PC-3 (cell line): ENCODE results near the gene TRIM44. TPM values are rescaled to one million over a fixed set of nuclear protein-coding genes. Genes with fewer than 3 reads are reported as not detected.

Source experiments
- ATAC-seq: fragments of 200-7000 bp; cut with Tn5 transposase; 2 replicates; pipeline ENCODE4 v1.9.1; 2020; ENCODE audit warnings: mild to moderate bottlenecking, moderate library complexity
- BruUV-seq: library from RNA; stranded (reverse); fragments of 400-500 nt; replicated peaks from 2 replicates; lab custom pipeline; 2021; lab: Mats Ljungman, UMichigan
- CTCF ChIA-PET: fragments of 300-600 bp; sonication (Branson Sonifier 250); formaldehyde crosslinking; loops from one replicate; lab custom pipeline; 2022; ENCODE audit warnings: antibody characterized with exemption; lab: Charles Lee
- POLR2A ChIA-PET: fragments of 300-600 bp; sonication (Branson Sonifier 250); formaldehyde crosslinking; loops from one replicate; lab custom pipeline; 2022; ENCODE audit warnings: antibody characterized with exemption; ENCODE audit not compliant: unreplicated experiment; lab: Charles Lee
- DNase-seq: peaks from one replicate; pipeline ENCODE4 v3.0.0-alpha.2; 2015
- H2AFZ ChIP-seq: fragments of 300-600 bp; sonication (generic); 2 replicates; pipeline ENCODE4 v1.6.0; 2016; ENCODE audit warnings: antibody characterized with exemption, low read length
- H3F3A ChIP-seq: fragments of 300-600 bp; sonication (generic); one replicate; pipeline ENCODE4 v1.6.0; 2017; ENCODE audit warnings: antibody characterized with exemption, low read length, control low read depth, mild to moderate bottlenecking; ENCODE audit not compliant: unreplicated experiment
- H3K27ac ChIP-seq: fragments of 300-600 bp; sonication (generic); 2 replicates; pipeline ENCODE4 v1.5.1; 2016; ENCODE audit warnings: mild to moderate bottlenecking, low read length
- H3K27me3 ChIP-seq: fragments of 300-600 bp; sonication (generic); 2 replicates; pipeline ENCODE4 v1.6.1; 2016; ENCODE audit warnings: low read length, mixed read lengths
- H3K36me3 ChIP-seq: fragments of 300-600 bp; sonication (generic); 2 replicates; pipeline ENCODE4 v1.6.1; 2016; ENCODE audit warnings: low read depth, mixed run types, low read length, mixed read lengths
- H3K4me1 ChIP-seq: fragments of 300-600 bp; sonication (generic); 2 replicates; pipeline ENCODE4 v1.5.1; 2016; ENCODE audit warnings: low read length; ENCODE audit not compliant: insufficient read depth
- H3K4me2 ChIP-seq: fragments of 300-600 bp; sonication (generic); 2 replicates; pipeline ENCODE4 v1.6.0; 2016; ENCODE audit warnings: low read length
- H3K4me3 ChIP-seq: fragments of 300-600 bp; sonication (generic); 2 replicates; pipeline ENCODE4 v1.5.1; 2016; ENCODE audit warnings: mild to moderate bottlenecking, low read length, mixed read lengths
- H3K79me2 ChIP-seq: fragments of 300-600 bp; sonication (generic); 2 replicates; pipeline ENCODE4 v1.6.1; 2017; ENCODE audit warnings: low read length, mixed read lengths
- H3K9ac ChIP-seq: fragments of 300-600 bp; sonication (generic); 2 replicates; pipeline ENCODE4 v1.6.0; 2016; ENCODE audit warnings: mild to moderate bottlenecking, low read length
- H3K9me2 ChIP-seq: fragments of 300-600 bp; sonication (generic); replicated peaks from 2 replicates; pipeline ENCODE4 v1.6.1; 2016; ENCODE audit warnings: mixed run types, low read length, mixed read lengths
- H3K9me3 ChIP-seq: fragments of 300-600 bp; sonication (generic); 2 replicates; pipeline ENCODE4 v1.6.1; 2016; ENCODE audit warnings: low read length, mixed read lengths
- H4K20me1 ChIP-seq: fragments of 300-600 bp; sonication (generic); 2 replicates; pipeline ENCODE4 v1.6.1; 2016; ENCODE audit warnings: low read length, mixed read lengths
- CTCF ChIP-seq: fragments of 300-600 bp; sonication (generic); conservative IDR thresholded peaks from 2 replicates; pipeline ENCODE4 v1.5.1; 2017; ENCODE audit warnings: antibody characterized with exemption, low read depth, mild to moderate bottlenecking, low read length
- EZH2 ChIP-seq: fragments of 300-600 bp; sonication (generic); IDR thresholded peaks from one replicate; pipeline ENCODE4 v1.6.1; 2017; ENCODE audit warnings: antibody characterized with exemption, mild to moderate bottlenecking, low read length; ENCODE audit not compliant: unreplicated experiment
- EZH2phosphoT487 ChIP-seq: fragments of 300-600 bp; sonication (generic); IDR thresholded peaks from 2 replicates; pipeline ENCODE4 v1.6.1; 2018; ENCODE audit warnings: mild to moderate bottlenecking, antibody characterized with exemption, low read length, borderline replicate concordance
- intact Hi-C: fragments of 100-400 bp; cut with micrococcal nuclease; formaldehyde crosslinking; loops from 2 replicates; pipeline ENCODE4 v1.9.0; 2023
- total RNA-seq: library from RNA; depleted of rRNA; stranded (reverse); fragments of >200 nt; gene quantifications from 2 replicates; pipeline ENCODE4 v1.2.3, GENCODE V29; 2014

The TRIM44 gene
- total RNA-seq, 1 experiment from 2014 or later, result 14.0 TPM

GRCh38 chr11:35641964-35642363, 20.6 kb upstream of the TRIM44 start:
- BruUV-seq, result no TSS peak

DNA sequence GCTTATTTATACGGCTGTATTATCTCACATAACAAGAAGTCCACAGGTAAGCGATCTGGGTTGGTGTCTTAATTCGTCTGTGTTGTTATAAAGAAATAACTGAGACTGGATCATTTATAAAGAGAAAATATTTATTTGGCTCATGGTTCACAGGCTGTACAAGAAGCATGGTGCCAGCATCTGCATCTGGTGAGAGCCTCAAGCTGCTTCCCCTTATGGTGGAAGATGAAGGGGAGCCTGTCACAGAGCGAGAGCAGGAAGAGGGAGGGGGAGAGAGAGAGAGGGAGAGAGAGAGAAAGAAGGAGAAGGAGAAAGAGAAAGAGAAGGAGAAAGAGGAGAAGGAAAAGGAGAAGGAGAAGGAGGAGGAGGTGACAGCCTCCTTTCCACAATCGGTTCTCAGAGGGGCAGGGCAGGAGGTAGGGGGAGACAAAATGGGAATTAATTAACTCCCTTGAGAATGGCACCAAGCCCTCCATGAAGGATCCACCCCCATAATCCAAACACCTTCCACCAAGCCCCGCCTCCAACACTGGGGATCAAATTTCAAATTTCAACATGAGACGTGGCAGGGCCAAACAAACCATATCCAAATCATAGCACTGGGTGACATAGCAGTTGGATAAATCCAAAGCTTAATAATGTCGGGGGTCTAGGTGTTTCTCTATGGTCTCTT, 15.0 kb upstream of the TRIM44 start:
- Histone ChIP-seq H3K9me2 (no peaks in the 10 kb centered on the region), H3K4me3 (no peak overlapping the region), H3F3A (no peaks in the 10 kb centered on the region), H3K9me3 (no peaks in the 10 kb centered on the region), H3K27me3 (no peaks in the 10 kb centered on the region), H2AFZ (no peak overlapping the region), H4K20me1 (no peaks in the 10 kb centered on the region), H3K9ac (no peak overlapping the region), H3K36me3 (no peaks in the 10 kb centered on the region), H3K79me2 (no peaks in the 10 kb centered on the region), H3K27ac (no peak overlapping the region), H3K4me1 (no peaks in the 10 kb centered on the region), H3K4me2 (no peak overlapping the region)
- DNase-seq (no peak), ATAC-seq (no peak)
- BruUV-seq, result no TSS peak
- CTCF ChIA-PET, result no interaction called here
- TF ChIP-seq EZH2phosphoT487 (no peak), EZH2 (no peak), CTCF (no peak)
- intact Hi-C loops, result no loop called here
- POLR2A ChIA-PET, result no interaction called here

More at GRCh38 chr11:35641964-35642363, 20.6 kb upstream of the TRIM44 start:
- ChIA-PET POLR2A (no interaction called here), CTCF (no interaction called here)
- Histone ChIP-seq H3K4me3 (no peak overlapping the region), H3K9me3 (no peaks in the 10 kb centered on the region), H3K4me1 (peaks cover 9% of the 10 kb centered on the region; the same call in 1 of the 2 replicates), H3K9ac (no peak overlapping the region), H3K79me2 (no peaks in the 10 kb centered on the region), H3K4me2 (no peak overlapping the region), H3F3A (no peaks in the 10 kb centered on the region), H3K9me2 (no peaks in the 10 kb centered on the region), H3K27ac (no peak overlapping the region), H3K36me3 (no peaks in the 10 kb centered on the region), H4K20me1 (no peaks in the 10 kb centered on the region), H2AFZ (peak overlapping the region; percentile 35; the same call in 1 of the 2 replicates), H3K27me3 (no peaks in the 10 kb centered on the region)
- intact Hi-C loops, result no loop called here
- no peak for TF ChIP-seq EZH2
- ATAC-seq, result no peak
- DNase-seq, result no peak

GRCh38 chr11:35650006-35650405, 12.6 kb upstream of the TRIM44 start:
- ChIA-PET POLR2A (no interaction called here), CTCF (no interaction called here)
- no peaks in the 10 kb centered on the region for H3K27me3 ChIP-seq
- no TSS peak for BruUV-seq
- no peaks in the 10 kb centered on the region for H4K20me1 ChIP-seq
- no peaks in the 10 kb centered on the region for H3K36me3 ChIP-seq
- H3K4me3 ChIP-seq, result no peak overlapping the region
- no peak overlapping the region for H2AFZ ChIP-seq
- no peak for ATAC-seq
- no peaks in the 10 kb centered on the region for H3K9me3 ChIP-seq
- H3K79me2 ChIP-seq, result no peaks in the 10 kb centered on the region
- intact Hi-C loops, result no loop called here
- peak; percentile 54 for DNase-seq
- no peak overlapping the region for H3K4me2 ChIP-seq
- TF ChIP-seq EZH2 (no peak), EZH2phosphoT487 (no peak), CTCF (no peak)
- no peaks in the 10 kb centered on the region for H3F3A ChIP-seq
- no peak overlapping the region for H3K9ac ChIP-seq
- H3K4me1 ChIP-seq, result no peaks in the 10 kb centered on the region
- H3K9me2 ChIP-seq, result no peaks in the 10 kb centered on the region
- no peak overlapping the region for H3K27ac ChIP-seq
